Measurements from ENCODE around the gene CUL9. TPM values are rescaled to one million over a fixed set of nuclear protein-coding genes. Genes with fewer than 3 reads are reported as not detected.

The CUL9 gene
- total and polyA plus RNA-seq, 2 experiments from 2014 or later, result 2.6 to 11.3 TPM

- H3K4me1 ChIP-seq (ENCODE audit: insufficient read depth), result peaks cover 25% of the 10 kb centered on the region
- no peak for TF ChIP-seq CREB1 (CRISPR knock-in tag; IDR thresholded peaks at IDR 0.05; ENCODE audit: low read depth)
- TF ChIP-seq EZH2 (IDR thresholded peaks at IDR 0.05; ENCODE audit: low read depth, unreplicated experiment), result no peak
- no peak for TF ChIP-seq REST (IDR thresholded peaks at IDR 0.05; ENCODE audit: unreplicated experiment)
- TF ChIP-seq CTCF (conservative IDR thresholded peaks at IDR 0.05; ENCODE audit: low read depth in 2 of 2), result no peak
- TF ChIP-seq ZNF331 (CRISPR knock-in tag; IDR thresholded peaks at IDR 0.05; ENCODE audit: low read depth), result no peak
- no peak for TF ChIP-seq ETS1 (IDR thresholded peaks at IDR 0.05)
- no peak for TF ChIP-seq ZNF114 (CRISPR knock-in tag; IDR thresholded peaks at IDR 0.05)
- no peak for TF ChIP-seq JUNB (IDR thresholded peaks at IDR 0.05; ENCODE audit: unreplicated experiment)
- TF ChIP-seq NANOG (IDR thresholded peaks at IDR 0.05; ENCODE audit: borderline replicate concordance), result no peak
- no peak for TF ChIP-seq STAT1 (IDR thresholded peaks at IDR 0.05; ENCODE audit: unreplicated experiment)
- no peak for TF ChIP-seq ZNF462 (CRISPR knock-in tag; IDR thresholded peaks at IDR 0.05)
- TF ChIP-seq EZH2phosphoT487 (IDR thresholded peaks at IDR 0.05; ENCODE audit: unreplicated experiment), result no peak
- TF ChIP-seq POLR2AphosphoS5 (IDR thresholded peaks at IDR 0.05; ENCODE audit: low read depth), result no peak
- H3K4me3 Mint-ChIP-seq, result no peak overlapping the region
- H2AFZ ChIP-seq, result no peak overlapping the region
- no peaks in the 10 kb centered on the region for H3K79me2 ChIP-seq (replicated peaks; ENCODE audit: insufficient read depth)
- no peaks in the 10 kb centered on the region for H3K9me2 ChIP-seq (ENCODE audit: insufficient read depth)
- H3K36me3 ChIP-seq (ENCODE audit: insufficient read depth), result no peaks in the 10 kb centered on the region
- peaks cover 45% of the 10 kb centered on the region for H3K4me1 Mint-ChIP-seq
- H3K36me3 Mint-ChIP-seq (ENCODE audit: low read depth), result no peaks in the 10 kb centered on the region
- H3F3A ChIP-seq (replicated peaks; ENCODE audit: low read depth), result no peaks in the 10 kb centered on the region; the same call in 1 of the 2 replicates
- H3K27me3 ChIP-seq (ENCODE audit: insufficient read depth), result peaks cover 84% of the 10 kb centered on the region
- no peak for ATAC-seq
- peaks cover 60% of the 10 kb centered on the region for H3K27me3 Mint-ChIP-seq (ENCODE audit: insufficient read depth, low read depth, poor library complexity)
- no peak overlapping the region for H3K4me3 ChIP-seq
- no peaks in the 10 kb centered on the region for H4K20me1 ChIP-seq (replicated peaks; ENCODE audit: insufficient read depth)
- H3K27ac ChIP-seq (ENCODE audit: low read depth), result no peak overlapping the region
- H3K9me3 Mint-ChIP-seq, result no peaks in the 10 kb centered on the region
- H3K4me2 ChIP-seq, result no peak overlapping the region
- no peak overlapping the region for H3K27ac Mint-ChIP-seq
- no peak for DNase-seq (ENCODE audit: low spot score)
Observed at GRCh38 chr6:43273707-43274106, 91.7 kb downstream of the CUL9 start.
